Fibroblast of villous mesenchyme (primary cell): ENCODE data around the gene CDK10. TPM values are rescaled to one million over a fixed set of nuclear protein-coding genes. Genes with fewer than 3 reads are reported as not detected.

Source experiments
- DNase-seq: peaks from one replicate; pipeline ENCODE4 v3.0.0-alpha.2; 2010; ENCODE audit warnings: low read depth
- H3K4me3 ChIP-seq: 2 replicates; pipeline ENCODE4 v1.5.1; 2011; ENCODE audit warnings: low read depth, mild to moderate bottlenecking, low read length
- total RNA-seq: library from RNA; depleted of rRNA; stranded (reverse); fragments of >200 nt; gene quantifications from 2 replicates; pipeline ENCODE4 v1.2.3, GENCODE V29; 2012
- TF ChIP-seq, protein P1 (sequence below): IDR thresholded peaks from 2 replicates; pipeline ENCODE4 v1.5.1; 2012; ENCODE audit warnings: low read depth, mild to moderate bottlenecking, low read length; ENCODE audit not compliant: insufficient read depth

CDK10 gene
- total RNA-seq, 1 donor, result 51.0 TPM

GRCh38 chr16:89737341-89738071 lies 51.0 kb downstream of the CDK10 start:
- TF ChIP-seq, protein P1, sequence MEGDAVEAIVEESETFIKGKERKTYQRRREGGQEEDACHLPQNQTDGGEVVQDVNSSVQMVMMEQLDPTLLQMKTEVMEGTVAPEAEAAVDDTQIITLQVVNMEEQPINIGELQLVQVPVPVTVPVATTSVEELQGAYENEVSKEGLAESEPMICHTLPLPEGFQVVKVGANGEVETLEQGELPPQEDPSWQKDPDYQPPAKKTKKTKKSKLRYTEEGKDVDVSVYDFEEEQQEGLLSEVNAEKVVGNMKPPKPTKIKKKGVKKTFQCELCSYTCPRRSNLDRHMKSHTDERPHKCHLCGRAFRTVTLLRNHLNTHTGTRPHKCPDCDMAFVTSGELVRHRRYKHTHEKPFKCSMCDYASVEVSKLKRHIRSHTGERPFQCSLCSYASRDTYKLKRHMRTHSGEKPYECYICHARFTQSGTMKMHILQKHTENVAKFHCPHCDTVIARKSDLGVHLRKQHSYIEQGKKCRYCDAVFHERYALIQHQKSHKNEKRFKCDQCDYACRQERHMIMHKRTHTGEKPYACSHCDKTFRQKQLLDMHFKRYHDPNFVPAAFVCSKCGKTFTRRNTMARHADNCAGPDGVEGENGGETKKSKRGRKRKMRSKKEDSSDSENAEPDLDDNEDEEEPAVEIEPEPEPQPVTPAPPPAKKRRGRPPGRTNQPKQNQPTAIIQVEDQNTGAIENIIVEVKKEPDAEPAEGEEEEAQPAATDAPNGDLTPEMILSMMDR, result no peak
- no peak overlapping the region for H3K4me3 ChIP-seq
- no peak for DNase-seq

DNA sequence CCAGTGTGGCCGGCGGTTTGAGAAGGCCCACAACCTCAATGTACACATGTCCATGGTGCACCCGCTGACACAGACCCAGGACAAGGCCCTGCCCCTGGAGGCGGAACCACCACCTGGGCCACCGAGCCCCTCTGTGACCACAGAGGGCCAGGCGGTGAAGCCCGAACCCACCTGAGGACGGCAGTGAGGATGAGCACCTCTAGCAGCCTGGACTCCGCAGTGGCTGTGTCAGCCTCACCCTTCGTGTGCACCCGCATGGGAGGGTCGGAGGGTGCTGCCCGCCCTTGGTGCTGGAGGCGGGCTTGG lies 51.5 kb downstream of the CDK10 start:
- no peak for DNase-seq
- no peak overlapping the region for H3K4me3 ChIP-seq
- TF ChIP-seq, protein P1, result no peak

GRCh38 chr16:89738538-89739317 lies 52.2 kb downstream of the CDK10 start:
- DNase-seq, result no peak

DNA sequence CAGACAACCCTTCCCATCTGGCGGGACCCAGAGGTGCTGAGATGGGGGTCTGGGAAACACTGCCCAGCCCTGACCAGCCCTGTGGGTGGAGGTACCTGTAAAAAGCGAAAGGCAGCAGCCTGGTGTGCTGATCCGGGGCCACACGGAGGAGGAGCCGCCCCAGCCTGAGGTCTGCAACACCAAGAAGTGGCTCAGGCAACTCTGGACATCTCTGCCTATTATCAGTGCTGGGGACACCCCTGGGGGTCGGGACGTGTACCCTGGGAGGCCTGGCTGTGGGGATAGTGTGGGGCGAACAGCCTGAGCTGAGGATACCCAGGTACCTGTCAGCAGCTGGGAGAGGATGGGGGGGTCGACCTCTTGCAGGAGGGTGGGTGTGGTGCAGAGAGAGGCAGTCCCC lies 52.9 kb downstream of the CDK10 start:
- TF ChIP-seq, protein P1, result no peak
- H3K4me3 ChIP-seq, result no peak overlapping the region
- no peak for DNase-seq

More at GRCh38 chr16:89738538-89739317, 52.2 kb downstream of the CDK10 start:
- H3K4me3 ChIP-seq, result no peak overlapping the region
- TF ChIP-seq, protein P1, result no peak

GRCh38 chr16:89741342-89742014 lies 55.0 kb downstream of the CDK10 start:
- DNase-seq, result no peak
- no peak overlapping the region for H3K4me3 ChIP-seq
- TF ChIP-seq, protein P1, result no peak

DNA sequence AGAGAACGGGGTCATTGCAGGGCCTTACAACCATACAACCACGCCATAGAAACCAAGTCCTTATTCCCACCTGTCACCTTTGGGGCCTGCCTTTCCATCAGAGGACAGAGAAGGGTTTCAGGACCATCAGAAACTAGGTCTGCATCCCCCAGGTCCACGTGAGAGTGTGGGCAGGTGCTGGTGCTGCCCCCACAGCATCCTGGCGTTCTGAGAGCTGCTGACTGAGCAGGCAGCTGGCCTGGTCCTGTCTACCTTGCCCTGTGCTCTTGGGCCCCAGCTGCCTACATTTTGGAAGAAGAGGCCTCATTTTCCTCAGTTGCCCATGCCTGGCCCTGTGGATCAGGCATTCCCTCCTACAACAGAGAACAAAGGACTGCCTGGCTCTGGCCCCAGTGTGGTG lies 56.5 kb downstream of the CDK10 start:
- H3K4me3 ChIP-seq, result no peak overlapping the region
- TF ChIP-seq, protein P1, result no peak
- no peak for DNase-seq
